ENCODE measurements around the gene KIT. TPM values are rescaled to one million over a fixed set of nuclear protein-coding genes. Genes with fewer than 3 reads are reported as not detected.
A peak's percentile ranks its signal among the peaks of the same experiment; 100 is the strongest.

KIT gene
- total RNA-seq, 1 donor from 2014 or later: 28.5 TPM

DNA sequence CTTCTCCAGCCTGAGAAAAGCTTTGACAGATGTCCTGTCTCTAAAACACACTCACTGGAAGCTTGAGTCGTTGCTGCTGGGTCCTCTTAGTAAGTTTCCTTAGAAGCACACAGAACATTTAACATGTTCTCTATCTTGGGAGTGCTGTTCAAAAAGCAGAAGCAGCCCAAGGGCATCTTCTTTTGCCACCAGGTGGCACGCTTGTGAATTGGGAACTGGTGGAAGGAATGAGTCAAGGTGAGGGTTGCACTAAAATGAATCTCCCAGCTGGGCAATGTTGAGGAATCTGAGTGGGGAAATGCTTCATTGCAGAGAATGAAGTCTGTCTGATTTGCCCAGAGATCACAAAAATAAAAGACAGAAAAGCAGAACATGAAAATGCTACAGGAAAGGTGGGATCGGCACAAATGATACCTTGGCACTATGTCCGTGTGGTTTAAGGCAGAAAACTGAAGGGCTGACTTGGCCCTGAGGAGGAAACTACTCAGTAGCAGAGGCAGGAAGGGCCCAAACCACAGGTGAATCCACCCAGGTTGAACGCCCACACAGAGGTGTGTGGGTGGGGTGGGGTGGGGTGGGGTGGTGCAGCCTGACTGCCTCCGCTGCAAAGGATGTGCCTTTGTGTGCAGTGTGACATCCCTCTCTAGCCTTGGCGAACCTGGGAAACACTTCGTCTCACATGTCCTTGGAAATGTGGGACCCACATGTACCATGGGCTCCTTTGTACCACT lies 26.0 kb downstream of the KIT start:
- Histone ChIP-seq H3K27ac (no peak overlapping the region), H3K4me1 (no peaks in the 10 kb centered on the region), H3K9me3 (no peaks in the 10 kb centered on the region), H3K36me3 (no peaks in the 10 kb centered on the region), H3K27me3 (ENCODE audit: low read depth) (no peaks in the 10 kb centered on the region), H3K4me3 (no peak overlapping the region)
- intact Hi-C loops (cut with DNase I): no loop called here
- DNase-seq (no peak), ATAC-seq (no peak)
- TF ChIP-seq CTCF (IDR thresholded peaks at IDR 0.05): peak; percentile 43

DNA sequence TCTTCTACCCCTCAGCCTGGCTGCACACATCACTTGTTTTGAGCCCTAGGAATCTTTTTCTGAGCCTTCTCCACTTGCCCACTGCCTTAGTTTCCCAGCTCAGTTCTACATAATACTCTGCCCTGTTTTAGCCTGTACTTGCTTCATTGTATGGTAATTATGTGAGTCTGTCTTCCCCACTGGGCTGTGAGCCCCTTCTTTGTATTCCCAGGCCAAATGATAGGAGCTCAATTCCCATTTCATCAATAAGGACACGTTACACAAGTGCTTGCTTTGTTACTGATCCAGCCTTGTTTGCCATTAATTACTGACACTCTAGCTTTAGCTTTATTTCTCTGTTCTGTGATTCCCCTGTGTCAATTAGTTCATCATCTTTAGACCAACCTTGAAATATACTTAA lies 28.1 kb downstream of the KIT start:
- no peak for DNase-seq
- ATAC-seq: no peak
- no peaks in the 10 kb centered on the region for H3K36me3 ChIP-seq
- no peaks in the 10 kb centered on the region for H3K9me3 ChIP-seq
- intact Hi-C loops (cut with DNase I): no loop called here
- H3K4me3 ChIP-seq: no peak overlapping the region
- no peaks in the 10 kb centered on the region for H3K27me3 ChIP-seq (ENCODE audit: low read depth)
- H3K4me1 ChIP-seq: no peaks in the 10 kb centered on the region
- no peak for TF ChIP-seq CTCF (IDR thresholded peaks at IDR 0.05)
- H3K27ac ChIP-seq: no peak overlapping the region

DNA sequence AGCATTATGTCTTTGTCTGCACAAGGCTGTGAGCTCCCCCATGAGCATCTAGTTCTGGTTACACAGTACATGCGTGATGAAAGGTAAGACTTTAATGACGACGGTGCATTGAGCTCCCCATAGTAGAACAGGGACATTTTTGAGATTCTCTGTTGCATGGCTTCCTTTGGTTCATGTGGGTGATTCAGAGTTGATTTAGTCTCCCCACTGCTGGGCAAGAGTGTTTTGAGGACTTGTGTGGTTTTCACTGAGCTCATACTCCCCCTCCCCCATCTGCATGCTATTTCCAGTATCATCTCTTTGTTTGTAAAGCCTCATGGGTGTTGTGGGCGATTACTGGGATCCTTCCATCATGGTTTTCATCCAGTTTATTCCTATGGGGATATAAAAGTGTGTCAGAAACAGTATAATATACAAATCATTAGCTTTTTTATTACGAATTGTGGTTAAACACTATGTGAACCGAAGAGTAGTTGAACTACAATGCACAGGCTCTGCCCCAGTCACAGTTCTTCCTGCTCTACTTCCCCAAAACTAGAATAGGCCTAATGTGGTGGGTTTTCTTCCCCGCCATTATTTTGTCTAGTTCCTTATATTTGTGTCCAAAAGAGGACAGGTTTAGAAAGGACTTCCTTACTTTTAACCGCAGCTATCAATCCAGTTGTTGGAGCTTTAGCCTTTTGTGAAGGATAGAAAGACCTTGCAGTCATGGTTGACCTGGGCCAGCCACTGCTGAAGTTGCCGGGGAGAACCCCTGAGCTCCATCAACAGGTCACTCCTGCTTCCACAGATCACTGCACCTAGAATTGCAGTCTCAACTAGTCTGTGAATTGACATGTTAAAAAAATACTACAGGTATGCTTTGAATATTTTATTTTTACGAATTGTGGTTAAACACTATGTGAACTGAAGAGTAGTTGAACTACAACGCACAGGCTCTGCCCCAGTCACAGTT lies 30.4 kb downstream of the KIT start:
- ATAC-seq (peak in 1 of 2 donors; percentile 60), DNase-seq (no peak)
- no peaks in the 10 kb centered on the region for H3K4me1 ChIP-seq
- no peak overlapping the region for H3K27ac ChIP-seq
- intact Hi-C loops (cut with DNase I): no loop called here
- no peak overlapping the region for H3K4me3 ChIP-seq
- no peaks in the 10 kb centered on the region for H3K9me3 ChIP-seq
- TF ChIP-seq CTCF (IDR thresholded peaks at IDR 0.05): no peak
- H3K27me3 ChIP-seq (ENCODE audit: low read depth): no peaks in the 10 kb centered on the region
- no peaks in the 10 kb centered on the region for H3K36me3 ChIP-seq

DNA sequence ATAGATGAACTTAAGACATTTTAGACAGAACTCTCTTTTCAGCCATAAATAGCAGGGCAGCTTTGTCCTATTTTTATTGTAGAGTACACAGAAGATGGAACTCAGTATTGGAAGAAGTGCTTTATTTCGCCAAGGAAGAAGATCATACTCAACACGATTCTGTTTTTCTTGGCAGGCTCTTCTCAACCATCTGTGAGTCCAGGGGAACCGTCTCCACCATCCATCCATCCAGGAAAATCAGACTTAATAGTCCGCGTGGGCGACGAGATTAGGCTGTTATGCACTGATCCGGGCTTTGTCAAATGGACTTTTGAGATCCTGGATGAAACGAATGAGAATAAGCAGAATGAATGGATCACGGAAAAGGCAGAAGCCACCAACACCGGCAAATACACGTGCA lies 37.6 kb downstream of the KIT start:
- no peak for ATAC-seq
- TF ChIP-seq CTCF (IDR thresholded peaks at IDR 0.05): no peak
- Histone ChIP-seq H3K27me3 (ENCODE audit: low read depth) (no peaks in the 10 kb centered on the region), H3K9me3 (no peaks in the 10 kb centered on the region), H3K27ac (no peak overlapping the region), H3K4me1 (no peaks in the 10 kb centered on the region), H3K36me3 (no peaks in the 10 kb centered on the region), H3K4me3 (no peak overlapping the region)
- no peak for DNase-seq
- intact Hi-C loops (cut with DNase I): no loop called here

DNA sequence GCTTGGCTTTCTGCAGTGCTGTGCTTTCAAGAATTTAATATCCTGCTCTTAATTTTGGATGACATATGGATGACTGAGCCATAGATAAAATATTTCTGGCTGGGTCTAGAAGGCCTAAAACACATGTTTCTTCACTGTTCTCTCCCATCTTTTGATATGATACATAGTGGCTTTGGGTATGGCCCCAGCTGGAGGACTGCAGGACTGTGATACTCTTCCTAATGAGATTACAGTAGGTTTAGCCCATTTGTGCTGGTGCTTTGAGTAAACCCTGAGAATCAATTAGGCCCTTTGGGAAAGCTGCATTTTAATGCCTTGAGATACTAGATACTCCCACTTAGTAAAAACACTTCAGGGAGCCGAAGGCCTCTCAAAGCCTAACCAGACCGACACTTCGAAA lies 38.0 kb downstream of the KIT start:
- no peak overlapping the region for H3K27ac ChIP-seq
- ATAC-seq: no peak
- no peak for DNase-seq

More for the DNA sequence above, 38.0 kb downstream of the KIT start:
- intact Hi-C loops (cut with DNase I): no loop called here
- Histone ChIP-seq H3K4me3 (no peak overlapping the region), H3K27me3 (ENCODE audit: low read depth) (no peaks in the 10 kb centered on the region), H3K9me3 (no peaks in the 10 kb centered on the region), H3K36me3 (no peaks in the 10 kb centered on the region), H3K4me1 (no peaks in the 10 kb centered on the region)
- TF ChIP-seq CTCF (IDR thresholded peaks at IDR 0.05): no peak
